Measurements from ENCODE around the gene SPATS2L. TPM values are rescaled to one million over a fixed set of nuclear protein-coding genes. Genes with fewer than 3 reads are reported as not detected.
A peak's percentile ranks its signal among the peaks of the same experiment; 100 is the strongest.

Gene SPATS2L
- total and polyA plus RNA-seq, 5 donors from 2014 or later, result 9.9 to 20.9 (median 19.2) TPM

- no peak for DNase-seq
- no peaks in the 10 kb centered on the region for H3K27me3 ChIP-seq (ENCODE audit: control insufficient read depth, insufficient read depth, low read length)
- Mint-ChIP-seq H3K27ac (no peak overlapping the region), H3K27me3 (no peaks in the 10 kb centered on the region), H3K4me3 (no peak overlapping the region), H3K36me3 (no peaks in the 10 kb centered on the region), H3K9me3 (no peaks in the 10 kb centered on the region), H3K4me1 (peaks cover 0 to 28% (median 12%) of the 10 kb centered on the region in 4 donors)
- no peak overlapping the region for H3K27ac ChIP-seq (ENCODE audit: insufficient read depth, low read length, poor library complexity, severe bottlenecking)
- no peaks in the 10 kb centered on the region for H3K36me3 ChIP-seq (ENCODE audit: control insufficient read depth, insufficient read depth, low read length)
- H3K4me1 ChIP-seq (ENCODE audit: control insufficient read depth, insufficient read depth, low read length, poor library complexity, severe bottlenecking), result no peaks in the 10 kb centered on the region
- no peak overlapping the region for H3K4me3 ChIP-seq (ENCODE audit: low read depth, low read length)
- H3K9me3 ChIP-seq (ENCODE audit: control insufficient read depth in 2 of 2, low read length in 2 of 2), result no peaks in the 10 kb centered on the region
- ATAC-seq (ENCODE audit: low read depth in 2 of 2), result no peak
Measured at GRCh38 chr2:200314976-200315567, 8.6 kb downstream of the SPATS2L start.

GRCh38 chr2:200317975-200318374, 11.5 kb downstream of the SPATS2L start:
- Histone ChIP-seq H3K36me3 (ENCODE audit: control insufficient read depth, insufficient read depth, low read length) (no peaks in the 10 kb centered on the region), H3K27ac (ENCODE audit: insufficient read depth, low read length, poor library complexity, severe bottlenecking) (no peak overlapping the region), H3K4me1 (ENCODE audit: control insufficient read depth, insufficient read depth, low read length, poor library complexity, severe bottlenecking) (no peaks in the 10 kb centered on the region), H3K27me3 (ENCODE audit: control insufficient read depth, insufficient read depth, low read length) (no peaks in the 10 kb centered on the region), H3K9me3 (ENCODE audit: control insufficient read depth in 2 of 2, low read length in 2 of 2) (no peaks in the 10 kb centered on the region), H3K4me3 (ENCODE audit: low read depth, low read length) (no peak overlapping the region)
- DNase-seq (no peak), ATAC-seq (ENCODE audit: low read depth in 2 of 2) (no peak)
- Mint-ChIP-seq H3K4me3 (no peak overlapping the region), H3K27me3 (no peaks in the 10 kb centered on the region), H3K9me3 (no peaks in the 10 kb centered on the region), H3K4me1 (peaks cover 8 to 36% (median 17%) of the 10 kb centered on the region in 4 donors), H3K36me3 (no peaks in the 10 kb centered on the region), H3K27ac (no peak overlapping the region)

GRCh38 chr2:200318940-200319435, 12.5 kb downstream of the SPATS2L start:
- peaks cover 8 to 33% (median 18%) of the 10 kb centered on the region in 4 donors for H3K4me1 Mint-ChIP-seq
- H3K27ac Mint-ChIP-seq, result no peak overlapping the region
- no peak overlapping the region for H3K4me3 Mint-ChIP-seq

GRCh38 chr2:200319548-200320337, 13.2 kb downstream of the SPATS2L start:
- no peaks in the 10 kb centered on the region for H3K36me3 Mint-ChIP-seq
- H3K9me3 Mint-ChIP-seq, result no peaks in the 10 kb centered on the region
- no peak overlapping the region for H3K4me3 ChIP-seq (ENCODE audit: low read depth, low read length)
- no peak for ATAC-seq (ENCODE audit: low read depth in 2 of 2)
- H3K4me1 Mint-ChIP-seq, result peaks cover 8 to 29% (median 14%) of the 10 kb centered on the region in 4 donors
- H3K27ac ChIP-seq (ENCODE audit: insufficient read depth, low read length, poor library complexity, severe bottlenecking), result no peak overlapping the region
- H3K4me3 Mint-ChIP-seq, result no peak overlapping the region
- H3K9me3 ChIP-seq (ENCODE audit: control insufficient read depth in 2 of 2, low read length in 2 of 2), result no peaks in the 10 kb centered on the region
- no peaks in the 10 kb centered on the region for H3K4me1 ChIP-seq (ENCODE audit: control insufficient read depth, insufficient read depth, low read length, poor library complexity, severe bottlenecking)
- no peaks in the 10 kb centered on the region for H3K27me3 ChIP-seq (ENCODE audit: control insufficient read depth, insufficient read depth, low read length)
- no peaks in the 10 kb centered on the region for H3K27me3 Mint-ChIP-seq
- DNase-seq, result no peak
- H3K36me3 ChIP-seq (ENCODE audit: control insufficient read depth, insufficient read depth, low read length), result no peaks in the 10 kb centered on the region
- no peak overlapping the region for H3K27ac Mint-ChIP-seq

More at GRCh38 chr2:200318940-200319435, 12.5 kb downstream of the SPATS2L start:
- Histone ChIP-seq H3K27ac (ENCODE audit: insufficient read depth, low read length, poor library complexity, severe bottlenecking) (no peak overlapping the region), H3K4me1 (ENCODE audit: control insufficient read depth, insufficient read depth, low read length, poor library complexity, severe bottlenecking) (no peaks in the 10 kb centered on the region), H3K27me3 (ENCODE audit: control insufficient read depth, insufficient read depth, low read length) (no peaks in the 10 kb centered on the region), H3K36me3 (ENCODE audit: control insufficient read depth, insufficient read depth, low read length) (no peaks in the 10 kb centered on the region), H3K9me3 (ENCODE audit: control insufficient read depth in 2 of 2, low read length in 2 of 2) (no peaks in the 10 kb centered on the region), H3K4me3 (ENCODE audit: low read depth, low read length) (no peak overlapping the region)
- no peaks in the 10 kb centered on the region for H3K9me3 Mint-ChIP-seq
- no peaks in the 10 kb centered on the region for H3K36me3 Mint-ChIP-seq
- no peaks in the 10 kb centered on the region for H3K27me3 Mint-ChIP-seq
- ATAC-seq (ENCODE audit: low read depth in 2 of 2), result no peak
- no peak for DNase-seq

GRCh38 chr2:200320344-200320743, 13.9 kb downstream of the SPATS2L start:
- no peak overlapping the region for H3K4me3 Mint-ChIP-seq
- no peaks in the 10 kb centered on the region for H3K4me1 ChIP-seq (ENCODE audit: control insufficient read depth, insufficient read depth, low read length, poor library complexity, severe bottlenecking)
- no peaks in the 10 kb centered on the region for H3K36me3 ChIP-seq (ENCODE audit: control insufficient read depth, insufficient read depth, low read length)
- H3K27ac ChIP-seq (ENCODE audit: insufficient read depth, low read length, poor library complexity, severe bottlenecking), result no peak overlapping the region
- H3K27ac Mint-ChIP-seq, result no peak overlapping the region
- H3K9me3 ChIP-seq (ENCODE audit: control insufficient read depth in 2 of 2, low read length in 2 of 2), result no peaks in the 10 kb centered on the region
- H3K27me3 Mint-ChIP-seq, result no peaks in the 10 kb centered on the region
- DNase-seq (no peak), ATAC-seq (ENCODE audit: low read depth in 2 of 2) (no peak)
- H3K4me1 Mint-ChIP-seq, result peaks cover 8 to 29% (median 14%) of the 10 kb centered on the region in 4 donors
- no peaks in the 10 kb centered on the region for H3K9me3 Mint-ChIP-seq
- H3K27me3 ChIP-seq (ENCODE audit: control insufficient read depth, insufficient read depth, low read length), result no peaks in the 10 kb centered on the region
- no peaks in the 10 kb centered on the region for H3K36me3 Mint-ChIP-seq
- H3K4me3 ChIP-seq (ENCODE audit: low read depth, low read length), result no peak overlapping the region

- Mint-ChIP-seq H3K36me3 (no peaks in the 10 kb centered on the region), H3K9me3 (no peaks in the 10 kb centered on the region), H3K27me3 (no peaks in the 10 kb centered on the region), H3K4me1 (peaks cover 8 to 29% (median 14%) of the 10 kb centered on the region in 4 donors), H3K4me3 (no peak overlapping the region), H3K27ac (no peak overlapping the region)
- H3K4me3 ChIP-seq (ENCODE audit: low read depth, low read length), result no peak overlapping the region
- H3K4me1 ChIP-seq (ENCODE audit: control insufficient read depth, insufficient read depth, low read length, poor library complexity, severe bottlenecking), result no peaks in the 10 kb centered on the region
- no peak overlapping the region for H3K27ac ChIP-seq (ENCODE audit: insufficient read depth, low read length, poor library complexity, severe bottlenecking)
- no peaks in the 10 kb centered on the region for H3K9me3 ChIP-seq (ENCODE audit: control insufficient read depth in 2 of 2, low read length in 2 of 2)
- ATAC-seq (ENCODE audit: low read depth in 2 of 2), result no peak
- H3K27me3 ChIP-seq (ENCODE audit: control insufficient read depth, insufficient read depth, low read length), result no peaks in the 10 kb centered on the region
- no peak for DNase-seq
- H3K36me3 ChIP-seq (ENCODE audit: control insufficient read depth, insufficient read depth, low read length), result no peaks in the 10 kb centered on the region
Measured at GRCh38 chr2:200320991-200321390, 14.5 kb downstream of the SPATS2L start.

- Mint-ChIP-seq H3K9me3 (no peaks in the 10 kb centered on the region), H3K27ac (peak overlapping the region in 2 of 3 donors; percentile 7 to 24), H3K4me3 (no peak overlapping the region), H3K27me3 (no peaks in the 10 kb centered on the region), H3K36me3 (no peaks in the 10 kb centered on the region), H3K4me1 (peaks cover 8 to 21% (median 12%) of the 10 kb centered on the region in 4 donors)
- Histone ChIP-seq H3K36me3 (ENCODE audit: control insufficient read depth, insufficient read depth, low read length) (no peaks in the 10 kb centered on the region), H3K27me3 (ENCODE audit: control insufficient read depth, insufficient read depth, low read length) (no peaks in the 10 kb centered on the region), H3K4me3 (ENCODE audit: low read depth, low read length) (no peak overlapping the region), H3K27ac (ENCODE audit: insufficient read depth, low read length, poor library complexity, severe bottlenecking) (no peak overlapping the region), H3K4me1 (ENCODE audit: control insufficient read depth, insufficient read depth, low read length, poor library complexity, severe bottlenecking) (no peaks in the 10 kb centered on the region), H3K9me3 (ENCODE audit: control insufficient read depth in 2 of 2, low read length in 2 of 2) (no peaks in the 10 kb centered on the region)
- no peak for DNase-seq
- ATAC-seq (ENCODE audit: low read depth in 2 of 2), result no peak
Measured at GRCh38 chr2:200321780-200322534, 15.5 kb downstream of the SPATS2L start.
